Measurements from ENCODE around the gene SLC6A6.

The SLC6A6 gene

GRCh38 chr3:14412831-14413380 is 10.5 kb downstream of the SLC6A6 start:
- Histone ChIP-seq H3K27me3 (ENCODE audit: insufficient read depth, low read length, poor library complexity) (no peaks in the 10 kb centered on the region), H3K4me1 (ENCODE audit: insufficient read depth, low read length) (no peaks in the 10 kb centered on the region), H4K20me1 (ENCODE audit: insufficient read depth, low read length) (peaks cover 33% of the 10 kb centered on the region), H3K4me3 (ENCODE audit: low read depth in 1 of 2, low read length in 2 of 2) (no peak overlapping the region), H3K36me3 (ENCODE audit: insufficient read depth, low read length) (peaks cover 38% of the 10 kb centered on the region), H3K4me2 (ENCODE audit: insufficient read depth, low read length) (no peak overlapping the region), H3K79me2 (ENCODE audit: insufficient read depth, low read length) (peaks cover 16% of the 10 kb centered on the region), H3K27ac (ENCODE audit: low read length) (no peak overlapping the region), H3K9ac (ENCODE audit: low read depth, low read length) (no peak overlapping the region), H2AFZ (ENCODE audit: low read depth, low read length) (no peak overlapping the region), H3K9me3 (ENCODE audit: insufficient read depth, low read length, severe bottlenecking) (no peaks in the 10 kb centered on the region)
- ATAC-seq (ENCODE audit: insufficient read depth, low read depth) (no peak), DNase-seq (no peak)
- TF ChIP-seq EZH2 (IDR thresholded peaks at IDR 0.05; ENCODE audit: borderline replicate concordance, low read depth, low read length, severe bottlenecking) (no peak), CTCF (IDR thresholded peaks at IDR 0.05; ENCODE audit: borderline replicate concordance, extremely low read depth, low read length, poor library complexity, severe bottlenecking) (no peak)

GRCh38 chr3:14413381-14414071 is 11.1 kb downstream of the SLC6A6 start:
- Histone ChIP-seq H3K4me1 (ENCODE audit: insufficient read depth, low read length) (no peaks in the 10 kb centered on the region), H3K27me3 (ENCODE audit: insufficient read depth, low read length, poor library complexity) (no peaks in the 10 kb centered on the region), H3K4me3 (ENCODE audit: low read depth in 1 of 2, low read length in 2 of 2) (no peak overlapping the region), H3K4me2 (ENCODE audit: insufficient read depth, low read length) (no peak overlapping the region), H3K9ac (ENCODE audit: low read depth, low read length) (no peak overlapping the region), H3K9me3 (ENCODE audit: insufficient read depth, low read length, severe bottlenecking) (no peaks in the 10 kb centered on the region), H3K27ac (ENCODE audit: low read length) (no peak overlapping the region), H2AFZ (ENCODE audit: low read depth, low read length) (no peak overlapping the region), H4K20me1 (ENCODE audit: insufficient read depth, low read length) (peaks cover 33% of the 10 kb centered on the region), H3K79me2 (ENCODE audit: insufficient read depth, low read length) (peaks cover 15% of the 10 kb centered on the region), H3K36me3 (ENCODE audit: insufficient read depth, low read length) (peaks cover 38% of the 10 kb centered on the region)
- no peak for DNase-seq
- TF ChIP-seq CTCF (IDR thresholded peaks at IDR 0.05; ENCODE audit: borderline replicate concordance, extremely low read depth, low read length, poor library complexity, severe bottlenecking) (no peak), EZH2 (IDR thresholded peaks at IDR 0.05; ENCODE audit: borderline replicate concordance, low read depth, low read length, severe bottlenecking) (no peak)
- no peak for ATAC-seq (ENCODE audit: insufficient read depth, low read depth)

- peaks cover 7% of the 10 kb centered on the region; the same call in 1 of the 2 replicates for H3K79me2 ChIP-seq (ENCODE audit: insufficient read depth, low read length)
- H3K27ac ChIP-seq (ENCODE audit: low read length), result no peak overlapping the region
- H3K27me3 ChIP-seq (ENCODE audit: insufficient read depth, low read length, poor library complexity), result no peaks in the 10 kb centered on the region
- no peaks in the 10 kb centered on the region for H3K4me1 ChIP-seq (ENCODE audit: insufficient read depth, low read length)
- DNase-seq, result no peak
- H3K4me2 ChIP-seq (ENCODE audit: insufficient read depth, low read length), result no peak overlapping the region
- no peak overlapping the region for H3K4me3 ChIP-seq (ENCODE audit: low read depth in 1 of 2, low read length in 2 of 2)
- H3K9me3 ChIP-seq (ENCODE audit: insufficient read depth, low read length, severe bottlenecking), result no peaks in the 10 kb centered on the region
- ATAC-seq (ENCODE audit: insufficient read depth, low read depth), result no peak
- TF ChIP-seq CTCF (IDR thresholded peaks at IDR 0.05; ENCODE audit: borderline replicate concordance, extremely low read depth, low read length, poor library complexity, severe bottlenecking) (no peak), EZH2 (IDR thresholded peaks at IDR 0.05; ENCODE audit: borderline replicate concordance, low read depth, low read length, severe bottlenecking) (no peak)
- peaks cover 40% of the 10 kb centered on the region for H3K36me3 ChIP-seq (ENCODE audit: insufficient read depth, low read length)
- H3K9ac ChIP-seq (ENCODE audit: low read depth, low read length), result no peak overlapping the region
- H2AFZ ChIP-seq (ENCODE audit: low read depth, low read length), result no peak overlapping the region
- H4K20me1 ChIP-seq (ENCODE audit: insufficient read depth, low read length), result peaks cover 35% of the 10 kb centered on the region; the same call in 1 of the 2 replicates
Measured at GRCh38 chr3:14414846-14415464, 12.5 kb downstream of the SLC6A6 start.
